SU-DHL-6 (cell line): Measurements from ENCODE around the gene FAM161A.
A peak's percentile ranks its signal among the peaks of the same experiment; 100 is the strongest.

Experiments
- H2AFZ ChIP-seq: fragments of 200-600 bp; sonication (generic); 2 replicates; pipeline ENCODE4 v1.6.1; 2014; ENCODE audit warnings: low read depth, mild to moderate bottlenecking, moderate library complexity, mixed read lengths, antibody characterized with exemption, low read length; ENCODE audit not compliant: severe bottlenecking
- H3F3A ChIP-seq: fragments of 200-600 bp; shearing (Covaris generic); 2 replicates; pipeline ENCODE4 v1.6.0; 2016; ENCODE audit warnings: antibody characterized with exemption, mild to moderate bottlenecking; ENCODE audit not compliant: insufficient read depth
- H3K27ac ChIP-seq: fragments of 200-600 bp; sonication (generic); 2 replicates; pipeline ENCODE4 v1.5.1; 2016; ENCODE audit warnings: low read depth, mild to moderate bottlenecking, low read length, moderate library complexity, mixed read lengths
- H3K27me3 ChIP-seq: fragments of 200-600 bp; sonication (generic), shearing (Covaris generic); 2 replicates; pipeline ENCODE4 v1.6.0; 2014; ENCODE audit warnings: mild to moderate bottlenecking, low read length
- H3K36me3 ChIP-seq: fragments of 200-600 bp; sonication (generic); 2 replicates; pipeline ENCODE4 v1.6.1; 2014; ENCODE audit warnings: mild to moderate bottlenecking, low read length, mixed read lengths
- H3K4me2 ChIP-seq: fragments of 300-600, 200-600 bp; shearing (Covaris generic), sonication (generic); 2 replicates; pipeline ENCODE4 v1.6.0; 2014; ENCODE audit warnings: low read length, low read depth, mild to moderate bottlenecking; ENCODE audit not compliant: poor library complexity, severe bottlenecking
- H3K4me3 ChIP-seq: fragments of 200-600 bp; sonication (generic); 2 replicates; pipeline ENCODE4 v1.5.1; 2014; ENCODE audit warnings: antibody characterized with exemption, low read length, mild to moderate bottlenecking, mixed read lengths; ENCODE audit not compliant: insufficient read depth, poor library complexity, severe bottlenecking
- H3K79me2 ChIP-seq: fragments of 200-600 bp; sonication (generic); 2 replicates; pipeline ENCODE4 v1.6.1; 2014; ENCODE audit warnings: mild to moderate bottlenecking, low read length, moderate library complexity; ENCODE audit not compliant: insufficient read depth
- H3K9ac ChIP-seq: fragments of 200-600 bp; sonication (generic); 2 replicates; pipeline ENCODE4 v1.7.0; 2014; ENCODE audit warnings: mild to moderate bottlenecking, low read length
- H3K9me2 ChIP-seq: fragments of 200-600 bp; sonication (generic); replicated peaks from 2 replicates; pipeline ENCODE4 v1.6.1; 2014; ENCODE audit warnings: low read length; ENCODE audit not compliant: insufficient read depth
- H3K9me3 ChIP-seq: fragments of 200-600 bp; sonication (generic); 2 replicates; pipeline ENCODE4 v1.6.1; 2014; ENCODE audit warnings: low read length, mixed read lengths; ENCODE audit not compliant: insufficient read depth
- H4K20me1 ChIP-seq: fragments of 200-600 bp; sonication (generic); 2 replicates; pipeline ENCODE4 v1.6.1; 2014; ENCODE audit warnings: low read depth, mild to moderate bottlenecking, antibody characterized with exemption, low read length, moderate library complexity, mixed read lengths
- EZH2phosphoT487 ChIP-seq: fragments of 200-600 bp; sonication (generic), shearing (Covaris generic); conservative IDR thresholded peaks from 2 replicates; pipeline ENCODE4 v1.6.1; 2018; ENCODE audit warnings: mild to moderate bottlenecking, antibody characterized with exemption, low read length, moderate library complexity, mixed read lengths
- TF ChIP-seq, protein P1 (sequence below): fragments of 200-600 bp; sonication (generic); IDR thresholded peaks from one replicate; pipeline ENCODE4 v1.5.1; 2017; ENCODE audit warnings: antibody characterized with exemption, mild to moderate bottlenecking, low read length, moderate library complexity; ENCODE audit not compliant: insufficient read depth, poor library complexity, severe bottlenecking

The FAM161A gene, protein sequence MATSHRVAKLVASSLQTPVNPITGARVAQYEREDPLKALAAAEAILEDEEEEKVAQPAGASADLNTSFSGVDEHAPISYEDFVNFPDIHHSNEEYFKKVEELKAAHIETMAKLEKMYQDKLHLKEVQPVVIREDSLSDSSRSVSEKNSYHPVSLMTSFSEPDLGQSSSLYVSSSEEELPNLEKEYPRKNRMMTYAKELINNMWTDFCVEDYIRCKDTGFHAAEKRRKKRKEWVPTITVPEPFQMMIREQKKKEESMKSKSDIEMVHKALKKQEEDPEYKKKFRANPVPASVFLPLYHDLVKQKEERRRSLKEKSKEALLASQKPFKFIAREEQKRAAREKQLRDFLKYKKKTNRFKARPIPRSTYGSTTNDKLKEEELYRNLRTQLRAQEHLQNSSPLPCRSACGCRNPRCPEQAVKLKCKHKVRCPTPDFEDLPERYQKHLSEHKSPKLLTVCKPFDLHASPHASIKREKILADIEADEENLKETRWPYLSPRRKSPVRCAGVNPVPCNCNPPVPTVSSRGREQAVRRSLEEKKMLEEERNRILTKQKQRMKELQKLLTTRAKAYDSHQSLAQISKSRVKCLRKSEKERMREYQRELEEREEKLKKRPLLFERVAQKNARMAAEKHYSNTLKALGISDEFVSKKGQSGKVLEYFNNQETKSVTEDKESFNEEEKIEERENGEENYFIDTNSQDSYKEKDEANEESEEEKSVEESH

DNA sequence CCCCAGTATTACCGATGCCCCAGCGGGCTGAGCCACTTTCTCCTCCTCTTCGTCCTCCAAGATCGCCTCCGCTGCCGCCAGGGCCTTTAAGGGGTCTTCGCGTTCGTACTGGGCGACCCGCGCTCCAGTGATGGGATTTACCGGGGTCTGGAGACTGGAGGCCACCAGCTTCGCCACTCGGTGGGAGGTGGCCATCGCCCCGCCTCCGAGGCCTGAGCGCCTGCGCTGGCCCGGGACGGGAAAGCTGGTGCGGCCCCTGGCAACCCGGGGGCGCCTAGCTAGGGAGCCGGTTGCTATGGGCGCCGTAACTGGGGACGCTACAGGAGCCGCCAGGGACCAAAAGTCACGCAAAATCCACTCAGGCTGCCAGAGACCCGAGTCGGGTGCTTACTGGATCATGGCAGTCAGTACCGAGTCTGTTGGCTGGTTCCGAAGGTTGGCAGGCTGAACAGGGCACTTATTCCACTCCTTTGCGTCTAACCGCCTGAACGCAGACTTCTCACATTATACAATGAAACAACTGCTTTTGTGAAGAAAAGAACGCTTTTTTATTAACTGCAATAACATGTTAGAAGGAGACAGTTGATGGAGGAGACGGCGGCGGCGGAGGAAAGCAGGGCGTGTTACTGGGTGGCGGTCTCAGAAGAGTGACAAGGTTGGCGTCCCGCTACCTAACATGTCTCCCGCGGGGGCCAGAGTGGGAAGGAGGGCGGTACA lies at the start of gene FAM161A:
Gene FAM161A (minus strand): TSS at position 214 of the 717 bp plus-strand sequence. CDS start 19 bp downstream, at position 195.
- Histone ChIP-seq H3K27ac (peak within 1 kb of the TSS; percentile 77), H3F3A (0 out of 2 replicates have a peak, but pooled peaks cover 3% of the 10 kb centered on the region), H3K27me3 (no peaks in the 10 kb centered on the region), H3K79me2 (no peaks in the 10 kb centered on the region), H3K4me2 (peak within 1 kb of the TSS; percentile 82), H3K4me3 (peak within 1 kb of the TSS; percentile 78), H3K9ac (peak within 1 kb of the TSS; percentile 69), H2AFZ (peak within 1 kb of the TSS; percentile 79), H3K36me3 (no peaks in the 10 kb centered on the region), H4K20me1 (no peaks in the 10 kb centered on the region), H3K9me3 (no peaks in the 10 kb centered on the region), H3K9me2 (no peaks in the 10 kb centered on the region)
- TF ChIP-seq EZH2phosphoT487 = no peak
- TF ChIP-seq, protein P1, sequence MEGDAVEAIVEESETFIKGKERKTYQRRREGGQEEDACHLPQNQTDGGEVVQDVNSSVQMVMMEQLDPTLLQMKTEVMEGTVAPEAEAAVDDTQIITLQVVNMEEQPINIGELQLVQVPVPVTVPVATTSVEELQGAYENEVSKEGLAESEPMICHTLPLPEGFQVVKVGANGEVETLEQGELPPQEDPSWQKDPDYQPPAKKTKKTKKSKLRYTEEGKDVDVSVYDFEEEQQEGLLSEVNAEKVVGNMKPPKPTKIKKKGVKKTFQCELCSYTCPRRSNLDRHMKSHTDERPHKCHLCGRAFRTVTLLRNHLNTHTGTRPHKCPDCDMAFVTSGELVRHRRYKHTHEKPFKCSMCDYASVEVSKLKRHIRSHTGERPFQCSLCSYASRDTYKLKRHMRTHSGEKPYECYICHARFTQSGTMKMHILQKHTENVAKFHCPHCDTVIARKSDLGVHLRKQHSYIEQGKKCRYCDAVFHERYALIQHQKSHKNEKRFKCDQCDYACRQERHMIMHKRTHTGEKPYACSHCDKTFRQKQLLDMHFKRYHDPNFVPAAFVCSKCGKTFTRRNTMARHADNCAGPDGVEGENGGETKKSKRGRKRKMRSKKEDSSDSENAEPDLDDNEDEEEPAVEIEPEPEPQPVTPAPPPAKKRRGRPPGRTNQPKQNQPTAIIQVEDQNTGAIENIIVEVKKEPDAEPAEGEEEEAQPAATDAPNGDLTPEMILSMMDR = no peak

DNA sequence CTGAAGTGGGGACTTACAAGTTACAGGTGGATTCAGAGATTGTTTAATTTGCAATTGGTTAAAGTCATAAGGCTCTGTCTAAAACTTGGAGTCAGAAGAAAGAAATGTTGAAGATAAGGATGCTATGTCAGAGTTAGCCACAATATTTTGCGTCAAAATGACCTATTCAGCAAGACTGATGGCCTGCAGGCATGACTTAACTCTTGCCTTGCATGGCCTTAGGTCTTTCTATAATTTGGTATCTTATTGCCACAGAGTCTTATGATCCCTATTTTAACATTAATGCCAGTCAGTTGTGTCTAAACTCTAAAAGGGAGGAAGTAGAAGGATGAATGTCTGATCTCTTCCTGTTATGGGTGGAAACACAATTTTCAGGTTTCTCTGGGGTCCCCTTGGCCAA lies 46.4 kb upstream of the FAM161A start:
- Histone ChIP-seq H3K4me2 (no peak overlapping the region), H4K20me1 (no peaks in the 10 kb centered on the region), H3F3A (no peaks in the 10 kb centered on the region), H3K9ac (no peak overlapping the region), H3K4me3 (no peak overlapping the region), H3K27ac (no peak overlapping the region), H3K9me2 (no peaks in the 10 kb centered on the region), H2AFZ (no peak overlapping the region), H3K79me2 (no peaks in the 10 kb centered on the region), H3K9me3 (no peaks in the 10 kb centered on the region), H3K36me3 (no peaks in the 10 kb centered on the region), H3K27me3 (no peaks in the 10 kb centered on the region)
- TF ChIP-seq, protein P1 = no peak
- no peak for TF ChIP-seq EZH2phosphoT487

DNA sequence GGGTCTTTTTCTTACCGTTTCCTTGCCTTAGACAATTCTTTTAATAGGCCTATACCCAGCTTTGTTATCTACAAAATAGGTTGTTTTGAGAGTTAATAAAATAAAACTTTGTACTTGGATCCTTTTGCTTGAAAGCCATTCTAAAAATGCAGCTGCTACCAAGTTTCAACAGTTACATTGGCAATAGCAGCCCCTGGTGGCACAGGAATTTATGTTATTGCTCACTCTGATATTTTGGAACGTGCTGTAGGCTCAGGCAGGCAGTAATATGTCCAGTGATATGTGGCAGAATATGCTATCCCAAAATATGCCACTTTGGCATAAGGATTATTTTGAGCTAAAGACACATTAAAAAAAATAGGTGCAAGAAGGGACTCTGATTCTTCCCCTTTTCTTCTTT lies 45.0 kb upstream of the FAM161A start:
- H3K9ac ChIP-seq = no peak overlapping the region
- H3K36me3 ChIP-seq = no peaks in the 10 kb centered on the region
- H3K9me3 ChIP-seq = no peaks in the 10 kb centered on the region
- H2AFZ ChIP-seq = no peak overlapping the region
- no peaks in the 10 kb centered on the region for H3F3A ChIP-seq
- H3K9me2 ChIP-seq = no peaks in the 10 kb centered on the region
- no peak overlapping the region for H3K4me3 ChIP-seq
- no peak overlapping the region for H3K27ac ChIP-seq
- H3K4me2 ChIP-seq = no peak overlapping the region
- H3K79me2 ChIP-seq = no peaks in the 10 kb centered on the region
- H3K27me3 ChIP-seq = no peaks in the 10 kb centered on the region
- no peak for TF ChIP-seq EZH2phosphoT487
- TF ChIP-seq, protein P1 = peak; percentile 45
- no peaks in the 10 kb centered on the region for H4K20me1 ChIP-seq
